Measurements from ENCODE around the gene ZNF221. TPM values are rescaled to one million over a fixed set of nuclear protein-coding genes. Genes with fewer than 3 reads are reported as not detected.

Gene ZNF221
- total RNA-seq, 4 donors from 2014 or later = 2.2 to 6.8 (median 4.0) TPM

GRCh38 chr19:43910884-43911283 lies 40.1 kb upstream of the ZNF221 start:
- no peak for TF ChIP-seq CTCF (IDR thresholded peaks at IDR 0.05)
- ATAC-seq (ENCODE audit: low FRiP score) (no peak), DNase-seq (ENCODE audit: low spot score) (no peak)

GRCh38 chr19:43913383-43913782 lies 37.6 kb upstream of the ZNF221 start:
- ATAC-seq (ENCODE audit: low FRiP score) (no peak), DNase-seq (ENCODE audit: low spot score) (no peak)
- no peak for TF ChIP-seq CTCF (IDR thresholded peaks at IDR 0.05)

GRCh38 chr19:43914051-43914450 lies 37.0 kb upstream of the ZNF221 start:
- DNase-seq (ENCODE audit: low spot score) (no peak), ATAC-seq (ENCODE audit: low FRiP score) (no peak)
- no peak for TF ChIP-seq CTCF (IDR thresholded peaks at IDR 0.05)

GRCh38 chr19:43923875-43924274 lies 27.2 kb upstream of the ZNF221 start:
- no peak for ATAC-seq (ENCODE audit: low FRiP score)
- DNase-seq (ENCODE audit: low spot score) = no peak
- no peak for TF ChIP-seq CTCF (IDR thresholded peaks at IDR 0.05)

- no peak for ATAC-seq (ENCODE audit: low FRiP score)
- no peak for TF ChIP-seq CTCF (IDR thresholded peaks at IDR 0.05)
- no peak for DNase-seq (ENCODE audit: low spot score)
These were observed 22.2 kb upstream of the ZNF221 start for GRCh38 chr19:43928820-43929219.

GRCh38 chr19:43934055-43934984 lies 16.7 kb upstream of the ZNF221 start:
- TF ChIP-seq CTCF (IDR thresholded peaks at IDR 0.05) = no peak
- ATAC-seq (ENCODE audit: low FRiP score) = no peak

More at GRCh38 chr19:43934055-43934984, 16.7 kb upstream of the ZNF221 start:
- no peak for DNase-seq (ENCODE audit: low spot score)

Data from omental fat pad (tissue), 4 donors.